Liver (tissue), 3 donors: ENCODE measurements around the gene HEMGN.

Experiments used
- FOXA1 ChIP-seq: IDR thresholded peaks from 2 replicates; pipeline ENCODE4 v1.6.1; 2016; ENCODE audit warnings: antibody characterized with exemption
- RAD21 ChIP-seq, 2 donors: IDR thresholded peaks; 2 replicates each; pipeline ENCODE4 v1.6.1; 2016; ENCODE audit warnings: antibody characterized with exemption in 2 of 2, mild to moderate bottlenecking in 2 of 2
- RXRA ChIP-seq, 2 donors: IDR thresholded peaks; 2 replicates each; pipeline ENCODE4 v1.6.1; 2017 to 2018; ENCODE audit warnings: antibody characterized with exemption in 2 of 2, mild to moderate bottlenecking in 1 of 2
- SP1 ChIP-seq: IDR thresholded peaks from 2 replicates; pipeline ENCODE4 v1.6.1; 2018; ENCODE audit warnings: antibody characterized with exemption, mild to moderate bottlenecking
- TAF1 ChIP-seq: conservative IDR thresholded peaks from 2 replicates; pipeline ENCODE4 v1.6.1; 2016; ENCODE audit warnings: antibody characterized with exemption, mild to moderate bottlenecking
- YY1 ChIP-seq: IDR thresholded peaks from 2 replicates; pipeline ENCODE4 v1.6.1; 2016; ENCODE audit warnings: antibody characterized with exemption, mild to moderate bottlenecking
- TF ChIP-seq, protein P1 (sequence below): fragments of 150-350 bp; IDR thresholded peaks from 2 replicates; pipeline ENCODE4 v1.5.1; 2017; ENCODE audit warnings: improper control_type of control experiment, low read depth, low read length; ENCODE audit not compliant: missing input control
- TF ChIP-seq, protein P2 (sequence below): IDR thresholded peaks from 2 replicates; pipeline ENCODE4 v1.6.1; 2016; ENCODE audit warnings: antibody characterized with exemption
- TF ChIP-seq, protein P3 (sequence below): IDR thresholded peaks from 2 replicates; pipeline ENCODE4 v1.6.1; 2016; ENCODE audit warnings: antibody characterized with exemption
- donor health status: healthy.
- donor health status: healthy.

DNA sequence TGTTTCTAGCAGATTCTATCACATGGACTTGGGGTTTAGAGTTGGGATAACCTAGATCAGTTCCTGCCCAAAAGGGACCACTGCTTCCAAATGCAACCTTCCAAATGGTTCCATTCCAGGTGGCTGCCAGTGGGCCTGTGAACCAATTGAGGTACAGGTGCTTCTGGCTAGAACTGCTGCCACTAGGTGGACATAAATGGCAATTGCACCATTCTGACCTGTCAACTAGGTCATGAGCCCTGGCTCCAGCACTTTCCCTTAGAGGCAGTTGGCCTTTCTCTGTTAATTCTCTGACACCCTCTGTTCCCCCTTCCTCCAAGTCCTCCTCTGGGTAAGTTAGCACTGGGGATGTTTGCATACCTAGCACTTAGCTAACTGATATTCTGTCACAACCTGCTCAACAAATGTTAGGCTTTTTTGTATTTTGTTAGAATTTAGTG is 16.6 kb upstream of the HEMGN start:
- TF ChIP-seq, protein P1, sequence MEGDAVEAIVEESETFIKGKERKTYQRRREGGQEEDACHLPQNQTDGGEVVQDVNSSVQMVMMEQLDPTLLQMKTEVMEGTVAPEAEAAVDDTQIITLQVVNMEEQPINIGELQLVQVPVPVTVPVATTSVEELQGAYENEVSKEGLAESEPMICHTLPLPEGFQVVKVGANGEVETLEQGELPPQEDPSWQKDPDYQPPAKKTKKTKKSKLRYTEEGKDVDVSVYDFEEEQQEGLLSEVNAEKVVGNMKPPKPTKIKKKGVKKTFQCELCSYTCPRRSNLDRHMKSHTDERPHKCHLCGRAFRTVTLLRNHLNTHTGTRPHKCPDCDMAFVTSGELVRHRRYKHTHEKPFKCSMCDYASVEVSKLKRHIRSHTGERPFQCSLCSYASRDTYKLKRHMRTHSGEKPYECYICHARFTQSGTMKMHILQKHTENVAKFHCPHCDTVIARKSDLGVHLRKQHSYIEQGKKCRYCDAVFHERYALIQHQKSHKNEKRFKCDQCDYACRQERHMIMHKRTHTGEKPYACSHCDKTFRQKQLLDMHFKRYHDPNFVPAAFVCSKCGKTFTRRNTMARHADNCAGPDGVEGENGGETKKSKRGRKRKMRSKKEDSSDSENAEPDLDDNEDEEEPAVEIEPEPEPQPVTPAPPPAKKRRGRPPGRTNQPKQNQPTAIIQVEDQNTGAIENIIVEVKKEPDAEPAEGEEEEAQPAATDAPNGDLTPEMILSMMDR = peak; percentile 63
- no peak for TF ChIP-seq YY1
- peak; percentile 73 to 82 for TF ChIP-seq RAD21 (IDR thresholded peaks at IDR 0.05)
- TF ChIP-seq, protein P2, sequence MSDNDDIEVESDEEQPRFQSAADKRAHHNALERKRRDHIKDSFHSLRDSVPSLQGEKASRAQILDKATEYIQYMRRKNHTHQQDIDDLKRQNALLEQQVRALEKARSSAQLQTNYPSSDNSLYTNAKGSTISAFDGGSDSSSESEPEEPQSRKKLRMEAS = no peak
- TF ChIP-seq SP1 = no peak
- TF ChIP-seq, protein P3, sequence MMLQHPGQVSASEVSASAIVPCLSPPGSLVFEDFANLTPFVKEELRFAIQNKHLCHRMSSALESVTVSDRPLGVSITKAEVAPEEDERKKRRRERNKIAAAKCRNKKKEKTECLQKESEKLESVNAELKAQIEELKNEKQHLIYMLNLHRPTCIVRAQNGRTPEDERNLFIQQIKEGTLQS = no peak
- no peak for TF ChIP-seq FOXA1
- TF ChIP-seq RXRA (IDR thresholded peaks at IDR 0.05) = peak; percentile 11 to 54
- TF ChIP-seq TAF1 = no peak
